HG02759 (cell line): ENCODE measurements around the gene G6PC1.
"Not testable (repeated sequence)": the region's sequence is repeated elsewhere in the genome, so short reads cannot be mapped to it uniquely, and the experiment has no call there.

Source experiments
- ATAC-seq: cut with Tn5 transposase; IDR thresholded peaks from one replicate; pipeline ENCODE4 v1.9.1; 2021; ENCODE audit warnings: mild to moderate bottlenecking, moderate library complexity; ENCODE audit not compliant: unreplicated experiment

G6PC1 gene

DNA sequence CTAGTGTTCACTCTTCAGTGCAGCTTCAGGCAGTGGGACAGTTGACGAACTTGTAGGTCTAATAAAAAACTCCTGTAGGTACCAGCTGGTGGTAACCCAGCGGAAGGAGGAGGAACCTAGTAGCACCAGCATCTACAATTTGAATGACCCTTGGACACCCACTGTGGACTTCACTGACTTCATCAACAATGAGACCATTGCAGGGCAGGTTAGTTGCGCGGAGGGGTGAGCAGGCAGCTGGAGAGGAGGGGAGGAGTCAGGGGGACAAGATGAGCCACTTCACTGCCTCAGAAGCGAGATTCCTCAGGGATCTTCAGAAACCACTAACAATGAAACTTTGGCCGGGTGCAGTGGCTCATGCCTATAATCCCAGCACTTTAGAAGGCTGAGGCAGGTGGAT is 27.3 kb upstream of the G6PC1 start:
- no peak for ATAC-seq

DNA sequence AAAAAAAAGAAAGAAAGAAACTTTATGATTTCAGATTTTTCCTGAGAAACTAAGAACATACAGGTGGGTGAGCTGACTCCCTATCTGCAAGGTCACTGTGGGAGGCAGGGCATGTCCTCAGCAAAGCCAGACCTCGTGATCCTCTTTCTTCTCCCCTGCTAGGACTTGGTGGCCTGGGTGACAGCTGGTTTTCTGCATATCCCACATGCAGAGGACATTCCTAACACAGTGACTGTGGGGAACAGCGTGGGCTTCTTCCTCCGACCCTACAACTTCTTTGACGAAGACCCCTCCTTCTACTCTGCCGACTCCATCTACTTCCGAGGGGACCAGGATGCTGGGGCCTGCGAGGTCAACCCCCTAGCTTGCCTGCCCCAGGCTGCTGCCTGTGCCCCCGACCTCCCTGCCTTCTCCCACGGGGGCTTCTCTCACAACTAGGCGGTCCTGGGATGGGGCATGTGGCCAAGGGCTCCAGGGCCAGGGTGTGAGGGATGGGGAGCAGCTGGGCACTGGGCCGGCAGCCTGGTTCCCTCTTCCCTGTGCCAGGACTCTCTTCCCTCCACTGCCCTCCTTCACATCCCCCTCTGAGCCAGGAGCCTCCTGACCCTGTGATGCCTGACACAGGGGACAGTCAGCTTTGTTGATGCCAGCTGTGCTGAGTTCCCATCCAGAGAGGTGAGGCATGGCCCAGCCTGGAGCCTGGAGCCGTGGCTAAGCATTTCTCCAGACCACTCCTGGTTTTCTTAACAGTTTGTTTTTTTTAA is 26.5 kb upstream of the G6PC1 start:
- ATAC-seq = not testable (repeated sequence)

DNA sequence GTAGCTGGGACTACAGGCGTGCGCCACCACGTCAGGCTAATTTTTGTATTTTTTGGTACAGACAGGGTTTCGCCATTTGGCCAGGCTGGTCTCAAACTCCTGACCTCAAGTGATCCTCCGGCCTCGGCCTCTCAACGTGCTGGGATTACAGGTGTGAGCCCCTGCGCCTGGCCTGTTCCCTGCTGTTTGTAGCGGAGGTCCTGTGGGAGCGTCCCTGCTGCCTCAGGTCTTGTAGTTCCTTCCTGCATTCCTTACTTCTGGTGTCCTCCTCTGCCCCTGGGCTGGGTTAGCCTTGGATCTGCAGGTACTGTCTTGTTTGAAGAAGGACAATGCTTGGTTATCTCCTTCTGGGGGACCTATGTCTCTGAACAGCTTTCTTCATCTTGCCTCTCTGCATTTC is 23.6 kb upstream of the G6PC1 start:
- ATAC-seq = no peak

DNA sequence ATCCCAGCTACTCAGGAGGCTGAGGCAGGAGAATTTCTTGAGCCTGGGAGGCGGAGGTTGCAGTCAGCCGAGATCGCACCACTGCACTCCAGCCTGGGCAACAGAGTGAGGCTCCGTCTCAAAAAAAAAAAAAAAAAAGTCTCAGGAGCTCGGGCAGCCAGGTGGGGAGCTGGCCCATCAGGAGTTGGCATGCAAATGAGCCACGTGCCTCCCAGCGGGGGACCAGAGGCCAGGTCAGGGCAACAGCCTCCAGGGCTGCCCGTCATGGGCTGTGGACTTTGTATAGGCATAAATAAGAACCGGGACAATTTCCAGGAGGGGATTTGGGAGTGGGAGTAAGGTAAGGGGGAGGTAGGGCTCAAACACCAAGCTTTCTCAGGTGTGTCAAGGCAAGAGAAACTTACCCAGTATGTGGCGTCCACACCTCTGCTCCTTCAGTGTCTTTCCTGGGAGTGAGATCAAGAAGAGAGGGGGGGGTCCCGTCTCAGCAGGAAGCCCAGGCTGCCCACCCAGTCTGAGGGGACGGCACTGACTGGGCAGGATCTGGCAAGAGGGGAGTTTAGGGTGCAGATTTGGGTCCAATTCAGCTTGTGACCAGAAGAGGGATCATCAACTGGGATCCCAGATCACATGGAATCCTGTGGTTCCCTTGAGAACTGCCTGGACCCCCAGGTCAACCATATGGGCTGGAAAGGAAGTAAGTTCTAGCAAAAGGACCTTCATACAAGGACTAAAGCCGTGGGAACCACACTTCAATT is 22.3 kb upstream of the G6PC1 start:
- no peak for ATAC-seq

DNA sequence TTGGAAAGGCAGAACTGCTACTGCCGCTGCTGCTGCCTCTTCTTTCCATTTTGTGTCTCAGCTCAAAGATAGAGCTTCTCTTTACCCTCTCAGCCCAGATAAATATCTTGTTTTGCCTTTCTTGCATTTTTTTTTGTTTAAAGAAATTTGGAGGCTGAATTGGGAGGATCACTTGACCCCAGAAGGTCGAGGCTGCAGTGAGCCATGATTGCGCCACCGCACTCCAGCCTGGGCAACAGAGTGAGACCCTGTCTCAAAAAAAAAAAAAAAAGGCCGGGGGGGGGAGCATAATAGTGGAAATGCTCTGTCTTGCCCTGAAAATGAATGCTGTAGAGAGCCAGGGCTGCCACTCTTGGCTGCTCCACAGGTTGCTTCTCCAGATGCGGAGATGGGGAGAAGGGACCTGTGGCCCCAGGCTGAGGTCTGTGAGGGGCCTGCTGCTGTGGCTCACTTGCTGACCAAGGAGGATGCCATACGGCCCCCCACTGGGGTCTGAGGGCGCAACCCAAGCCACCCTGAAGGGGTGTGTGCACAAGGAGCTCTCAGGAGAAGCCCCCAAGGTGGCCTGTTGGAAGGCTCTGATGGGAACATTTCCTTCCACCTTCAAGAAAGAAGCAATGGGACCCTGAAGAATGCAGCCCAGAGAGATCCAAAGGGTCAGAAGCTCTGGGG is 21.5 kb upstream of the G6PC1 start:
- ATAC-seq = no peak

DNA sequence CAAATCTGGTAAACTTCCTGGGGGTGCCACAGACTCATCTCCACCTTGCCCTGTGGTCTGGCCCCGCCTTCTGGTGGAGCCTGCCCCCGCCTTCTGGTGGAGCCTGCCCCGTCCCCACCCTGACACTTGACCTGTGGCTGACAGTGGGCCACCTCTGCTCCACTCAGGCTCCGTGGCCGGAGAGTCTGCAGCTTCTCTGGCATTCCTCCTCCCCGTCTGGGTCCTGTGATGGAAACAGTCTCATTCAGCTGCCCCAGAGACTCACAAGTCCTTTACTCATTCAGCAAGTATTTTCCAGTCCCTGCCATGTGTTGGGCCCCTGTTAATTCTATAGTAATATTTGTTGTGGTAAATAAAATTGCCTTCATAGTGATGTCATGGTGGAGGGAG is 21.0 kb upstream of the G6PC1 start:
- ATAC-seq = no peak

DNA sequence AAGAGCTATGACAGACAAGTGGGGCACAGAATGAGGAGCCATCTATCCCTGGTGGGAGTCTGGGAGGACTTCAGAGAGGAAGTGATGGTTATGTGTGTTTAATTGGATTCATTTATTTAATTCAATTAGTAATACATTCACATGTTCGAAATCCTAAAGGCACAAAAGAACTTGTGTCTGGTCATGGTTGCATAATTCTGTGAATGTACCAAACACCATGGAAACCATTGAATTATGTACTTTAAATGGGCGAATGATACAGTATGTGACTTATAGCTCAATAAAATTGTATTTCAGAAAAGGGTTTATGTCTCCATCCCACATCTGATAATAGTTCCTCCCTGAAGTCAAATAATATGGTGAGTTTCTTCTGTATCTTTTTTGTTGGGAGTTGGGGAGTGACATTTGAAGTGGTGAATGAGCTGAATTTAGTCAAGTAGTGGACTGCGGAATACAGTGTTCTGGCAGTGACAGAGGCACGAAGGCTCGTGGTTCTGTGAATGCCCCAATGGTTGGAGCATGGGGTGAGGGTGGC is 19.8 kb upstream of the G6PC1 start:
- ATAC-seq = no peak

DNA sequence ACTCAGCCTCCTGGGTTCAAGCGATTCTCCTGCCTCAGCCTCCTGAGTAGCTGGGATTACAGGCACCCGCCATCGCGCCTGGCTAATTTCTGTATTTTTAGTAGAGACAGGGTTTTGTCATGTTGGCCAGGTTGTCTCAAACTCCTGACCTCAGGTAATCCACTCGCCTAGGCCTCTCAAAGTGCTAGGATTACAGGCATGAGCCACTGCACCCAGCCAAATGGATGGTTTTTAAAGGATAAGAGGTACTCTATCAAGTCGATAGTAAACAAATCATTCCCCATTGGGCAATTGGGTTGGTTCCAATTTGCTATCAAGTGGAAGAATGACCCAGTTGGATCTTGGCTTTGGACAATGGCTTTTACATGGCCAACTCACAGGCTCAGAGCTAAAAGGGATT is 18.9 kb upstream of the G6PC1 start:
- not testable (repeated sequence) for ATAC-seq

DNA sequence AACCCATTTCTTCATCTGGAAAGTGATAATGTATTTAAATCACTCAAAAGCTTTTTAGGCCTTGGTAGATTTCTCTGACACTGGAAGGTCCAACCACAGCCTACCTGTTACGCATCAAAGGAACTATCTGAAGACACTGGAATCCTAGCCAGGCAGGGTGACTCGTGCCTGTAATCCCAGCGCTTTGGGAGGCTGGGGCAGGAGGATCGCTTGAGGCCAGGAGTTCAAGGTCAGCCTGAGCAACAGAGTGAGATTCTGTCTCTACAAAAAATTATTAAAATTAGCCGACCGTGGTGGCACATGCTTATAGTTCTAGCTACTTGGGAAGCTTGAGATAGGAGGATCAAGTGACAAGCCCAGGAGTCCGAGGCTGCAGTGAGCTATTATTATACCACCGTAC is 18.4 kb upstream of the G6PC1 start:
- ATAC-seq = no peak

DNA sequence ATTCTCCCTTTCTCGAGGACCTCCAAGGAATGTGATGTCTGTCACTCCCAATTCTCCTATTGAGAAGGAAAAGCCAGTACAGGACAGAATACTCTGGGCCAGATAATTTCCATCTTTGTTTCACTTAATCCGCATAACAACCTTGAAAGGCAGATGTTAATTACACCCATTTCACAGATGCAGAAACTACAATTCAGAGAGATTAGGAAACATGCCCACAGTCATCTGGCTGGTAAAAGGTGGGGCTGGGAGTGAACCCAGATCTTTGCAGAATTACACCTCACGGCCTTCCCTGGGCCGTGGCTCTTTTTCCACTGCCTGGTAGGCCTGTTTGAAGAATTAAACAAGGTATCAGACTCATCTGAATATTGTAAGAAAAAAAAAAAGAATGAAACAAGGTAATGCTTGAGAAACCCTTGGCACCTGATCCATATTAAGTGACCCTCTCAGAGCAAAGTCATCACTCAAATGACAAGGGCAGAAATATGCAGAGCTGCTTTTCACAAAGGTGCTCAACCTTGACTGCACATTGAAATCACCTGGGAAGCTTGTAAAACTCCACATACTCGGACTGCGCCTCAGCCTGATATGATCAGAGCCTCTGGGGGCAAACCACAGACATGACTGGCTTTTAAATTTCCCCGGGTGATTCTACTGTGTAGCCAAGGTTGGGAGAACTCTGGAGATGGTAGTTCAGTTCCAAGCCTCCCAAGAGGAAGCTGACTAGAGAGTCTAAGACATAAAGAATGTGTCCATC is 16.6 kb upstream of the G6PC1 start:
- no peak for ATAC-seq

DNA sequence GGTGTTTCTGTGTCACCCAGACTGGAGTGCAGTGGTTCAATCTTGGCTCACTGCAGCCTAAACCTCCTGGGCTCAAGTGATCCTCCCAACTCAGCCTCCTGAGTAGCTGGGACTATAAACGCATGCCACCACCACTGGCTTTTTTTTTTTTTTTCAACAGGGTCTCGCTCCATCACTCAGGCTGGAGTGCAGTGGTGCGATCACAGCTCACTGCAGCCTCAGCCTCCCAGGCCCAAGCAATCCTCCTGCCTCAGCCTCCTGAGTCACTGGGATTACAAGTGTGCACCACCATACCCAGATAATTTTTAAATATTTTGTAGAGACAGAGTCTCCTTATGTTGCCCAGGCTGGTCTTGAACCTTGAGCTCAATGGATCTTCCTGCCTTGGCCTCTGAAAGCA is 14.8 kb upstream of the G6PC1 start:
- ATAC-seq = not testable (repeated sequence)

DNA sequence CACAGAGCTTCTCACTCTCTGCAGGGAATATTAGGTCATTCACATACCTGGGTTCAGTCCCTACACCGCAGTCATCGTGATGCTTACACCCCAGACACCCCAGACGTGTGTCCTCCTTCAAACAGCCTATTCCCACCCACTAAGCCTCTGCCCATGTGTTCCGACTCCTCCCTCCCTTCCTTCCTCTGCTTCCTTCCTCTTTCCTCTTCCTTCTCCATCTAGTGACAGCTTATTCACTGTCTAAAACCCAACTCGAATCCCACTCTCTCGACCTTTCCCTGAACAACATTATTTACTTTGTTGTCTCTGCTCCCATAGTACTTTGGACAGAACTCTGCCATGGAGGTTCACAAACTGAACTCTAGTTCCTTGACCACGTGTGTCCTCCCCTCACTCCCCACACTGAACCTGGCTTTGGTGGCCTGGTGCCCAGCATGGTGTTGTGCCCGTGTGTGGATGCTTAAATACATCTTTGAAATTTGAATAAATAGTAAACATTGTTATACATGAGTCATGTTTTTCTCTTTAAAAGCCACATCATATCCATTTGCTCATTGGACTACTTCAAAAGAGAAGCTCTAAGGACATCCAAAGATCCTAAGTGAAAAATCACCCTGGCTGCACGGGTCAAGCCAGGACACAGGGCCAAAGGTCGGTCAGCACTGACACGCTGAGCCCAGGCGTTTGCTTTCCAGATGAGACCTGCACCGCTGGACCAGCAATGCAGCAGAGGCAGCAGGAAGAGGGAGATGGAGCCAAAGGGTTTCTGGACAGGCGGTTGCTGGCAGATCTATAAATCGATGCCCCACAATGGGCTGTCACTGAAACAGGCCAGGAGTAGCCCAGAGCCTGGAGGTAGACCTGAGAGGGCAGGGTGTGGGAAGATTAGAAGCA is 14.1 kb upstream of the G6PC1 start:
- ATAC-seq = no peak

DNA sequence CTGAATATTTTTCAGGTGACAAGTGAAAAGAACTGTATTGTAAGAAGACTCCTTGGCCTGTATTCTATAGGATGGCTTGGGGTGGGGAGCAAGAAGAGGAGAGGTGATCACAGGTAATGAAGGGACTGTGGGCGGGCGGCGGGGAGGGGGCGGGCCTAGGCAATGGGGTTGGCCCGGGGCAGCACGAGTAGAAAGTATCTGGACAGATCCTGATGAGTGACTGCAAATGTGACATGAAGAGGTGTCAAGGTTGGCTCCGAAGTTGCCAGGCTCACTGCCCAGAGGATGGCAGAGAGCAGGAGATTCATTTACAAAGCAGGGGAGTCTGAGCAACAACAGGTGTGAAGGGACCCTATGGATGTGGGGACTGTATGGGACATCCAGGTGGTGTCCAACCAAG is 10.8 kb upstream of the G6PC1 start:
- no peak for ATAC-seq

DNA sequence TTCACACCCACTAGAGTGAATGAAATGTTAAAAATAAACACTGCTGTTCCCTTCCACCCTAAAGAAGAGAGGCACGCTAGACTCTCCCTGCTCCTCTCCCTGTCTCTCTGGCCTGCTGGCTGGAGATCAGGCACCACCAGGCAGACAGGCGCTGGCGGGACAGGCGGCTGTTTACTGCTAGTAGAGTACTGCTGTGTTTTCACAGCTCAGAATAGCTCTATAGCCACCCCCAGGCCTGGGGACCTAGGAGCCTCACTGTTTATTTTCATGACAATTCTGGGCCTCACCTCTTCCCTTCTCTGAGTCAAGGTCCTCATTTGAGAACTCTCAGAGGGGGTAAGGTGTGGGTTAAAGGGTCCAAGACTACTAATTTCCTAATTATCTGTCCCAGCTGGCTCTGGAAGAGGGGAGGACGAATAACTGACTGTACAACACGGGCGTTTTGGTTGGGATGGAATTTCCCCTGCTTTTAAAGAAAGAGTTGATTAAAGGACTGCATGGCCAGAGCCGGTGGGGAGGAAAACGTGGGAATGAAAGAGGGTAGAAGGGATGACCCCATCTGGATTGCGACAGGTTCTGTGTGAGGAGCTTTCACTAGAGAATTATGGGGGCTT is 9.0 kb upstream of the G6PC1 start:
- ATAC-seq = no peak

DNA sequence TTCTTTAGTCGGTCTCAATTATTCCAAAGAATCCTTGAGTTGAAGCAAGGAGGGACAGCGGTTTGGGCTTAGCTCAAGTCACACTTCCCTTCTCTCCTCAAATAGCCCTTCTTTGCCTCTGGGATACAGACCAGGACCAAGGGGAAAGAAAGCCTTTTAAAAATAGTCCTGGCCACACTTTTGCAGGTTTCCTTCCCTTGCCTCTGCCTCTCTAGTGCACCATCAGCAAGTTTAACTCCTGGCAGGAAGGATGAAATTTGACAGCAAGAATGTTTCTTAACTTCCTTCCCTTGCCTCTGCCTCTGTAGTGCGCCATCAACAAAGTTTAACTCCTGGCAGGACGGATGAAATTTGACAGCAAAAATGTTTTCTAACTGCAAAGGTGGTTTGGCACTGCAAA is 7.2 kb upstream of the G6PC1 start:
- no peak for ATAC-seq

DNA sequence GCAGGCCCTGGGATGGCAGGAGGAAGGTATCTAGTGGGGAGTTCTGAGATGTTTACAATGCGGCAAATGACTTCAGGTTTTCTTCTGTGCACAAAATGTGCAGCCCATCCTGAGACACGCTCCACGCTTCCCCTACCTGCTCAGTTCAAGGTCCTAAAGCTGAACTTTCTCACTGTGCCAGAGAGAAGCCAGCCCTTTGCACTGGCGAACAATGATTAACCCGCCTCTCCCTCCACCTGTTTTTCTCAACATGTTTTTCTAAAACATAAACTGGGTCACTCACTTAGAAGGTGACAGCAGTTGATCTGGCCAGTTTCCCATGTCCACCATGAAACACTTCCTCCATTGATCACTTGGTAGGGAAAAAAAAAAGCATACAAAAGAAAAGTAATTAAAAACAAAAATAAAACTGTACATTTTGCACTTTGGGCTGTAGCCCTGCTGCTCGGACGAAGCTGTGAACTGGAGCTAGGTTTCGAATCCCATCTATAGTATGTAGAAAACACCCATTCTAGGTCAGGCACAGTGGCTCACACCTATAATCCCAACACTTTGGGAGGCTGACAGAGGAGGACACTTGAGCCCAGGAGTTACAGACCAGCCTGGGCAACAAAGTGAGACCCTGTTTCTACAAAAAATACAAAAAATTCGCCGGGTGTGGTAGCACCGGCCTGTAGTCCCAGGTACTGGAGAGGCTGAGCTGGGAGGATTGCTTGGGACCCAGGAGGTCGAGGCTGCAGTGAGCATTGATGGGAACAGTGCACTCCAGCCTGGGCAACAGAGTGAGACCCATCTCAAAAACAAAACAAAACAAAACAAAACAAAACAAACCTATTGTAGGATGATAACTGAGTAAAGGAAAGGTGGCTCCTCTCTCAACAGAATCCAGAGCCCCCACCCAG is 6.1 kb upstream of the G6PC1 start:
- ATAC-seq = no peak

DNA sequence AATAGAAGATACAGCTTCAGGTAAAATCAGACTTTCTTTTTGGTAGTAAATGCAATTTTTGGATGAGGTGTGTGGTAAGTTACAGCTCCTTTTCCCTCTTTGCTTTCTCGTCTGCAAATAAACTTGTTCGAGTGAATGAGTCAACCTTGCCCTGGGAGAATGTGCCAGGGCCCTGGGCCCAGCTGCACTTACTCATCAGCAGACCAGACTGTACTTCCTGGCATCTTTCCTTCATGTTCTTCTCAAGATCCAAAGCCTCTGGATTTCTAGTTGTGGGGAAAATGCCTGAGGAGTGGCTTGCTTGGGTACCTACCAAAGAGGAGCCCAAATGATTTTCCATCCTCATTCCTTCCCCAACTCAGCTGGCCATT is 5.4 kb upstream of the G6PC1 start:
- no peak for ATAC-seq

DNA sequence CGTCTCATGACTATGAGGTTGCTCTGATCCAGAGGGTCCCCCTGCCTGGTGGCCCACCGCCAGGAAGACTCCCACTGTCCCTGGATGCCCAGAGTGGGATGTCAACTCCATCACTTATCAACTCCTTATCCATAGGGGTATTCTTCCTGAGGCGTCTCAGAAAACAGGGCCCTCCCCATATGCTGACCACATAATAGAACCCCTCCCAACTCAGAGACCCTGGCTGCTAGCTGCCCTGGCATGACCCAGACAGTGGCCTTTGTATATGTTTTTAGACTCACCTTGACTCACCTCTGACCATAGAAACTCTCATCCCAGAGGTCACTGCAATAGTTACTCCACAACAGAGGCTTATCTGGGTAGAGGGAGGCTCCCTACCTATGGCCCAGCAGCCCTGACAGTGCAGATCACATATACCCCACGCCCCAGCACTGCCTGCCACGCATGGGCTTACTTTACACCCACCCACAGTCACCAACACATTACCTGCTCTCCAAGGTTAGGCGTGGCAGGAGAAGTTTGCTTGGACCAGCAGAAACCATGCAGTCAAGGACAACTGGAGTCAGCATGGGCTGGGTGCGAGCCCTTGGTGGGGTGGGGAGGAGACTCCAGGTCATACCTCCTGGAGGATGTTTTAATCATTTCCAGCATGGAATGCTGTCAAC is 2.3 kb upstream of the G6PC1 start:
- no peak for ATAC-seq
